ENCODE measurements around the gene LRRC25. TPM values are rescaled to one million over a fixed set of nuclear protein-coding genes. Genes with fewer than 3 reads are reported as not detected.

Gene LRRC25
- total and polyA plus RNA-seq, 2 experiments from 2014 or later, result not detected

- H3K9me3 ChIP-seq (ENCODE audit: low read depth), result no peaks in the 10 kb centered on the region
- H3K4me2 ChIP-seq (ENCODE audit: unreplicated experiment), result no peak overlapping the region
- H3K9me2 ChIP-seq (ENCODE audit: insufficient read depth), result no peaks in the 10 kb centered on the region
- peaks cover 10% of the 10 kb centered on the region for H3F3A ChIP-seq (ENCODE audit: insufficient read depth)
- H3K4me1 ChIP-seq (ENCODE audit: insufficient read depth), result peaks cover 4% of the 10 kb centered on the region; the same call in 1 of the 2 replicates
- H3K9ac ChIP-seq, result no peak overlapping the region
- no peak overlapping the region for H2AFZ ChIP-seq
- 93 to 94% methylated on average over 21 of the region's 21 CpGs for WGBS, 2 experiments (ENCODE audit: low coverage in 1 of 2, low lambda C conversion rate in 2 of 2, missing lambda C conversion rate in 2 of 2)
- no peaks in the 10 kb centered on the region for H3K27me3 ChIP-seq (replicated peaks; ENCODE audit: insufficient read depth)
- peaks cover 6% of the 10 kb centered on the region for H3K79me2 ChIP-seq (ENCODE audit: insufficient read depth)
- peak; percentile 20 for DNase-seq
- H3K27ac ChIP-seq, result no peak overlapping the region
- H3K36me3 ChIP-seq (ENCODE audit: low read depth), result no peaks in the 10 kb centered on the region
- no peak for TF ChIP-seq EZH2 (IDR thresholded peaks at IDR 0.05; ENCODE audit: insufficient read depth, poor library complexity, severe bottlenecking)
- no peak for TF ChIP-seq EZH2phosphoT487 (IDR thresholded peaks at IDR 0.05; ENCODE audit: insufficient read depth, low read depth)
- H4K20me1 ChIP-seq (ENCODE audit: insufficient read depth), result no peaks in the 10 kb centered on the region
- in situ Hi-C loops (cut with MboI), result no loop called here
- H3K4me3 ChIP-seq, result no peak overlapping the region
Observed at GRCh38 chr19:18434411-18435175, 37.2 kb upstream of the LRRC25 start.

GRCh38 chr19:18433735-18434398, 36.4 kb upstream of the LRRC25 start:
- Histone ChIP-seq H3K27me3 (replicated peaks; ENCODE audit: insufficient read depth) (no peaks in the 10 kb centered on the region), H3F3A (ENCODE audit: insufficient read depth) (peaks cover 4% of the 10 kb centered on the region; the same call in 1 of the 2 replicates), H4K20me1 (ENCODE audit: insufficient read depth) (no peaks in the 10 kb centered on the region), H3K36me3 (ENCODE audit: low read depth) (no peaks in the 10 kb centered on the region), H3K9me2 (ENCODE audit: insufficient read depth) (no peaks in the 10 kb centered on the region), H3K9me3 (ENCODE audit: low read depth) (no peaks in the 10 kb centered on the region), H2AFZ (no peak overlapping the region), H3K4me2 (ENCODE audit: unreplicated experiment) (no peak overlapping the region), H3K9ac (no peak overlapping the region), H3K79me2 (ENCODE audit: insufficient read depth) (peaks cover 12% of the 10 kb centered on the region), H3K27ac (no peak overlapping the region), H3K4me3 (no peak overlapping the region), H3K4me1 (ENCODE audit: insufficient read depth) (peaks cover 9% of the 10 kb centered on the region)
- WGBS, 2 experiments (ENCODE audit: low coverage in 1 of 2, low lambda C conversion rate in 2 of 2, missing lambda C conversion rate in 2 of 2), result 52 to 87% methylated on average over 17 to 56 of the region's 60 CpGs
- TF ChIP-seq EZH2 (IDR thresholded peaks at IDR 0.05; ENCODE audit: insufficient read depth, poor library complexity, severe bottlenecking), result no peak
- no peak for TF ChIP-seq EZH2phosphoT487 (IDR thresholded peaks at IDR 0.05; ENCODE audit: insufficient read depth, low read depth)
- DNase-seq, result no peak
- in situ Hi-C loops (cut with MboI), result no loop called here

- WGBS, 2 experiments (ENCODE audit: low coverage in 1 of 2, low lambda C conversion rate in 2 of 2, missing lambda C conversion rate in 2 of 2), result 36 to 37% methylated on average over 36 to 53 of the region's 59 CpGs
- no peak overlapping the region for H3K4me2 ChIP-seq (ENCODE audit: unreplicated experiment)
Observed at GRCh38 chr19:18433015-18433691, 35.7 kb upstream of the LRRC25 start.

GRCh38 chr19:18432275-18433014, 35.0 kb upstream of the LRRC25 start:
- no peak for TF ChIP-seq EZH2 (IDR thresholded peaks at IDR 0.05; ENCODE audit: insufficient read depth, poor library complexity, severe bottlenecking)
- TF ChIP-seq EZH2phosphoT487 (IDR thresholded peaks at IDR 0.05; ENCODE audit: insufficient read depth, low read depth), result no peak
- H3K79me2 ChIP-seq (ENCODE audit: insufficient read depth), result peaks cover 24% of the 10 kb centered on the region
- H2AFZ ChIP-seq, result no peak overlapping the region
- H3K9ac ChIP-seq, result no peak overlapping the region
- no peaks in the 10 kb centered on the region for H3K9me2 ChIP-seq (ENCODE audit: insufficient read depth)
- peaks cover 13% of the 10 kb centered on the region for H3K4me1 ChIP-seq (ENCODE audit: insufficient read depth)
- 73 to 81% methylated on average over 6 to 9 of the region's 13 CpGs for WGBS, 2 experiments (ENCODE audit: low coverage in 1 of 2, low lambda C conversion rate in 2 of 2, missing lambda C conversion rate in 2 of 2)
- no peak overlapping the region for H3K4me2 ChIP-seq (ENCODE audit: unreplicated experiment)
- no peaks in the 10 kb centered on the region for H3F3A ChIP-seq (ENCODE audit: insufficient read depth)
- no peaks in the 10 kb centered on the region for H3K9me3 ChIP-seq (ENCODE audit: low read depth)
- no peaks in the 10 kb centered on the region for H3K27me3 ChIP-seq (replicated peaks; ENCODE audit: insufficient read depth)
- no peak overlapping the region for H3K27ac ChIP-seq
- no peaks in the 10 kb centered on the region for H3K36me3 ChIP-seq (ENCODE audit: low read depth)
- in situ Hi-C loops (cut with MboI), result no loop called here
- no peak overlapping the region for H3K4me3 ChIP-seq
- DNase-seq, result no peak
- no peaks in the 10 kb centered on the region for H4K20me1 ChIP-seq (ENCODE audit: insufficient read depth)

More at GRCh38 chr19:18433015-18433691, 35.7 kb upstream of the LRRC25 start:
- Histone ChIP-seq H3K36me3 (ENCODE audit: low read depth) (no peaks in the 10 kb centered on the region), H3K4me1 (ENCODE audit: insufficient read depth) (peaks cover 13% of the 10 kb centered on the region), H3K27ac (no peak overlapping the region), H3K9me2 (ENCODE audit: insufficient read depth) (no peaks in the 10 kb centered on the region), H3F3A (ENCODE audit: insufficient read depth) (no peaks in the 10 kb centered on the region), H2AFZ (no peak overlapping the region), H3K27me3 (replicated peaks; ENCODE audit: insufficient read depth) (no peaks in the 10 kb centered on the region), H4K20me1 (ENCODE audit: insufficient read depth) (no peaks in the 10 kb centered on the region), H3K79me2 (ENCODE audit: insufficient read depth) (peaks cover 18% of the 10 kb centered on the region), H3K9ac (no peak overlapping the region), H3K4me3 (no peak overlapping the region), H3K9me3 (ENCODE audit: low read depth) (no peaks in the 10 kb centered on the region)
- in situ Hi-C loops (cut with MboI), result no loop called here
- TF ChIP-seq EZH2 (IDR thresholded peaks at IDR 0.05; ENCODE audit: insufficient read depth, poor library complexity, severe bottlenecking) (no peak), EZH2phosphoT487 (IDR thresholded peaks at IDR 0.05; ENCODE audit: insufficient read depth, low read depth) (no peak)
- peak; percentile 20 for DNase-seq

Measured in GM23248 (cell line).